ENCODE data around the gene TTLL3. TPM values are rescaled to one million over a fixed set of nuclear protein-coding genes. Genes with fewer than 3 reads are reported as not detected.

TTLL3 gene
- total and polyA plus RNA-seq, 2 of the 13 experiments (the other 11 are each of a cell fraction or from before 2014, with no cell fraction given): 9.5 to 51.2 TPM

- TF ChIP-seq PHF20 (CRISPR knock-in tag; IDR thresholded peaks at IDR 0.05): peak; percentile 90
- no peak for TF ChIP-seq RFXANK (CRISPR knock-in tag; IDR thresholded peaks at IDR 0.05)
- no peak; the same call in 1 of the 2 replicates for TF ChIP-seq MTF2 (CRISPR knock-in tag; IDR thresholded peaks at IDR 0.05; ENCODE audit: borderline replicate concordance)
- TF ChIP-seq BCL6 (CRISPR knock-in tag; IDR thresholded peaks at IDR 0.05): no peak
- TF ChIP-seq ZNF7 (CRISPR knock-in tag; IDR thresholded peaks at IDR 0.05): peak; percentile 4; the same call in 1 of the 2 replicates
- no peak for TF ChIP-seq RARA (CRISPR knock-in tag; IDR thresholded peaks at IDR 0.05)
- TF ChIP-seq ELF4 (CRISPR knock-in tag; IDR thresholded peaks at IDR 0.05; ENCODE audit: borderline replicate concordance): peak; percentile 91
- TF ChIP-seq ZBTB7A (CRISPR knock-in tag; IDR thresholded peaks at IDR 0.05): peak; percentile 15; the same call in 1 of the 2 replicates
- TF ChIP-seq MIER3 (CRISPR knock-in tag; IDR thresholded peaks at IDR 0.05; ENCODE audit: borderline replicate concordance): no peak
- peak; percentile 20 for TF ChIP-seq XRCC5 (optimal IDR thresholded peaks at IDR 0.05; ENCODE audit: low read length)
- TF ChIP-seq FOXA3 (CRISPR knock-in tag; IDR thresholded peaks at IDR 0.05): peak; percentile 29; the same call in 1 of the 2 replicates
- no peak for TF ChIP-seq GTF2F1 (IDR thresholded peaks at IDR 0.05; ENCODE audit: low read length)
- TF ChIP-seq THAP9 (CRISPR knock-in tag; IDR thresholded peaks at IDR 0.05; ENCODE audit: borderline replicate concordance): peak; percentile 46; the same call in 1 of the 2 replicates
- no peak for TF ChIP-seq NFIC (IDR thresholded peaks at IDR 0.05; ENCODE audit: low read length)
- no peak for TF ChIP-seq ZNF34 (CRISPR knock-in tag; IDR thresholded peaks at IDR 0.05; ENCODE audit: borderline replicate concordance)
- no peak for TF ChIP-seq MBD4 (IDR thresholded peaks at IDR 0.05; ENCODE audit: borderline replicate concordance, low read length)
- TF ChIP-seq ZFY (CRISPR knock-in tag; IDR thresholded peaks at IDR 0.05): peak; percentile 72
- no peak for TF ChIP-seq SMARCC2 (IDR thresholded peaks at IDR 0.05)
- TF ChIP-seq GMEB1 (CRISPR knock-in tag; IDR thresholded peaks at IDR 0.05; ENCODE audit: borderline replicate concordance): peak; percentile 56; the same call in 1 of the 2 replicates
- TF ChIP-seq SPEN (CRISPR knock-in tag; IDR thresholded peaks at IDR 0.05; ENCODE audit: low read depth): peak; percentile 71; the same call in 1 of the 2 replicates
- no peak for TF ChIP-seq SP1 (IDR thresholded peaks at IDR 0.05)
- peak; percentile 27; the same call in 1 of the 2 replicates for TF ChIP-seq SP1 (CRISPR knock-in tag; IDR thresholded peaks at IDR 0.05)
- TF ChIP-seq JUND (CRISPR knock-in tag; IDR thresholded peaks at IDR 0.05): no peak
- TF ChIP-seq ZNF552 (CRISPR knock-in tag; IDR thresholded peaks at IDR 0.05; ENCODE audit: borderline replicate concordance): peak; percentile 32; the same call in 1 of the 2 replicates
- TF ChIP-seq SOX6 (IDR thresholded peaks at IDR 0.05): no peak
- peak; percentile 12; the same call in 1 of the 2 replicates for TF ChIP-seq SOX6 (CRISPR knock-in tag; IDR thresholded peaks at IDR 0.05)
- TF ChIP-seq ZFP41 (CRISPR knock-in tag; IDR thresholded peaks at IDR 0.05; ENCODE audit: borderline replicate concordance): no peak
- no peak for TF ChIP-seq MEIS2 (CRISPR knock-in tag; IDR thresholded peaks at IDR 0.05)
- TF ChIP-seq MLX (CRISPR knock-in tag; IDR thresholded peaks at IDR 0.05): no peak; the same call in 1 of the 2 replicates
Measured at GRCh38 chr3:9792405-9793160, 17.5 kb upstream of the TTLL3 start, which contains the start of the genes ARPC4 and TADA3 (continued).

Measured in HepG2 (cell line).